Fibroblast of skin of abdomen (primary cell): ENCODE results near the gene ATXN7L1.
A peak's percentile ranks its signal among the peaks of the same experiment; 100 is the strongest.

Experiments
- DNase-seq: peaks from one replicate; pipeline ENCODE4 v3.0.0-alpha.2; 2013

ATXN7L1 gene

GRCh38 chr7:105693576-105693975 lies 182.8 kb downstream of the ATXN7L1 start:
- no peak for DNase-seq

- DNase-seq: peak; percentile 46
Observed at GRCh38 chr7:105691680-105692564, 184.5 kb downstream of the ATXN7L1 start.

- DNase-seq: peak; percentile 6
Observed at GRCh38 chr7:105691082-105691679, 185.2 kb downstream of the ATXN7L1 start.

GRCh38 chr7:105690325-105690945 lies 186.0 kb downstream of the ATXN7L1 start:
- no peak for DNase-seq

- no peak for DNase-seq
Observed at GRCh38 chr7:105689067-105689819, 187.2 kb downstream of the ATXN7L1 start.

- no peak for DNase-seq
Observed at GRCh38 chr7:105688617-105689016, 187.8 kb downstream of the ATXN7L1 start.

- DNase-seq: no peak
Observed at GRCh38 chr7:105685161-105685560, 191.2 kb downstream of the ATXN7L1 start.

GRCh38 chr7:105682341-105683060 lies 193.9 kb downstream of the ATXN7L1 start:
- DNase-seq: no peak

- DNase-seq: no peak
Observed at GRCh38 chr7:105680505-105681187, 195.8 kb downstream of the ATXN7L1 start.

- no peak for DNase-seq
Observed at GRCh38 chr7:105678811-105679495, 197.4 kb downstream of the ATXN7L1 start.

GRCh38 chr7:105677817-105678573 lies 198.4 kb downstream of the ATXN7L1 start:
- no peak for DNase-seq

- no peak for DNase-seq
Observed at GRCh38 chr7:105677410-105677730, 199.0 kb downstream of the ATXN7L1 start.

GRCh38 chr7:105675934-105676371 lies 200.4 kb downstream of the ATXN7L1 start:
- DNase-seq: no peak

GRCh38 chr7:105674200-105674920 lies 202.0 kb downstream of the ATXN7L1 start:
- DNase-seq: no peak

GRCh38 chr7:105673367-105674084 lies 202.9 kb downstream of the ATXN7L1 start:
- no peak for DNase-seq

- DNase-seq: no peak
Observed at GRCh38 chr7:105672801-105673200, 203.6 kb downstream of the ATXN7L1 start.

- DNase-seq: no peak
Observed at GRCh38 chr7:105666324-105666723, 210.1 kb downstream of the ATXN7L1 start.

GRCh38 chr7:105665684-105666083 lies 210.7 kb downstream of the ATXN7L1 start:
- DNase-seq: no peak
